NT2/D1 (cell line): ENCODE data around the gene P2RX3.

Source experiments
- DNase-seq: peaks from one replicate; pipeline ENCODE4 v3.0.0-alpha.2; 2011; ENCODE audit warnings: low read depth, low spot score
- H3K27me3 ChIP-seq: 2 replicates; pipeline ENCODE4 v1.6.0; 2011; ENCODE audit warnings: mild to moderate bottlenecking; ENCODE audit not compliant: insufficient read length, insufficient read depth
- H3K36me3 ChIP-seq: 2 replicates; pipeline ENCODE4 v1.6.1; 2011; ENCODE audit warnings: mild to moderate bottlenecking, low read length, mixed read lengths; ENCODE audit not compliant: insufficient read depth, insufficient read length
- H3K4me1 ChIP-seq: 2 replicates; pipeline ENCODE4 v1.5.1; 2011; ENCODE audit not compliant: insufficient read depth, insufficient read length
- H3K4me3 ChIP-seq: 2 replicates; pipeline ENCODE4 v1.5.1; 2011; ENCODE audit warnings: low read depth; ENCODE audit not compliant: insufficient read length
- H3K9ac ChIP-seq: 2 replicates; pipeline ENCODE4 v1.6.0; 2011; ENCODE audit warnings: low read depth; ENCODE audit not compliant: insufficient read length
- H3K9me3 ChIP-seq: 2 replicates; pipeline ENCODE4 v1.5.1; 2011; ENCODE audit warnings: mild to moderate bottlenecking, low read length; ENCODE audit not compliant: insufficient read depth
- SUZ12 ChIP-seq: IDR thresholded peaks from 2 replicates; pipeline ENCODE4 v1.6.1; 2011; ENCODE audit not compliant: insufficient read length, insufficient read depth; ENCODE audit errors: extremely low read depth
- YY1 ChIP-seq: IDR thresholded peaks from 2 replicates; pipeline ENCODE4 v1.6.1; 2011; ENCODE audit not compliant: insufficient read length, insufficient read depth
- ZNF274 ChIP-seq: IDR thresholded peaks from 2 replicates; pipeline ENCODE4 v1.6.1; 2011; ENCODE audit warnings: mild to moderate bottlenecking, low read depth, low read length

Gene P2RX3

DNA sequence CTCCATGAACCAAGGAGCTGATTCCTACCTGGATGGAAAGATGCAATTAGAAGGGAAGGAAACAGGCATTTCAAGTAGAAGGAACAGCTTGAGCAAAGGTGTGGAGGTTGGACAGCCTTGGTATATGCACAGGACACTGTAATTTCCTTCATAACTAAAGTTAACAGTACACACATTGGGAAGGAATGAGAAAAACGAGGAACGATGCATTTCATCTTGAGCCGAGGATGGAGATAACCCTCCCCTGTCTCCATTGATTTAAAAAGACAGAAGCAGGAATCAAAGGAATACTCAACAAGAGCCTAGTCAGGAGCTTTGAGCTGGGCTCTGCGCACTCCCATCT, 54.6 kb downstream of the P2RX3 start:
- DNase-seq = no peak
- TF ChIP-seq YY1 (no peak), SUZ12 (no peak), ZNF274 (no peak)
- peaks cover 20% of the 10 kb centered on the region for H3K27me3 ChIP-seq
- no peak overlapping the region for H3K4me3 ChIP-seq
- H3K4me1 ChIP-seq = peaks cover 3% of the 10 kb centered on the region
- no peaks in the 10 kb centered on the region for H3K36me3 ChIP-seq
- H3K9ac ChIP-seq = no peak overlapping the region
- no peaks in the 10 kb centered on the region for H3K9me3 ChIP-seq

DNA sequence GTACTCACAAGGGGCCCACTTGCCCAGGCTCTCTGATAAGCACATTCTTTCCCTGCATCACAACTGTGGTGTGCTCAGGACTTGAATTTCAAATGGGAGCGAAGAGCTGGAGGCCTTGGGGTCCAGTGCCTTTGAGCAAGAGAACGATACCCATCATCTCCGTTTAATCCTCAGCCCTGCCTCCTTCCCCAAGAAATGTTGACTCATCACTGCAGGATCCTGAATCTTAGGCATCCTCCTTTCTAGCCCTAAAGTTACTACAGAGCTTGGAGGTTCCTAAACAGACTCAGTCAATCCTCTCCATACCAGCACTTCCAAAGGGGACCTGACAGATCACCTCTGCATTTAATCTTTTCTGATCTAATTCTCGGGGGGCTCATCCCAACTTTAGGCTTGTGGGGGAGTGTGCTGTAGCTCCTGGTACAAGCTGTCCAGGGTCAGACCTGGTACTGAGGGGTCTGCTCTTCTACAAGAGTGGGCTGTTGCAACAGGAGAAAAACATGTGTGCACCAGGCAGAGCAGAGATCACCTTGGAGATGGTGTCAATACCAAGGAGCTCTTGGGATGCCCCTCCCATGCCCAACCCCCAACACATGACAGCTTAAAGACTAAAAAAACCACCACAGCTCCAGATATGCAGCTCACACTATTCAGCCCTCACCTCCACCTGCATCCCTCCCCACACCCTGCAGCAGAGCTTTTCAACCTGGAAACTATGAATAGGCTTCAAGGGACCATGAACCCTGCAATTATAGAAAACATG, 56.2 kb downstream of the P2RX3 start:
- H3K4me1 ChIP-seq = peaks cover 3% of the 10 kb centered on the region
- no peak for TF ChIP-seq SUZ12
- no peak for TF ChIP-seq YY1
- no peak for TF ChIP-seq ZNF274
- no peaks in the 10 kb centered on the region for H3K36me3 ChIP-seq
- H3K9ac ChIP-seq = no peak overlapping the region
- H3K9me3 ChIP-seq = no peaks in the 10 kb centered on the region
- H3K4me3 ChIP-seq = no peak overlapping the region
- H3K27me3 ChIP-seq = peaks cover 14% of the 10 kb centered on the region
- DNase-seq = no peak

DNA sequence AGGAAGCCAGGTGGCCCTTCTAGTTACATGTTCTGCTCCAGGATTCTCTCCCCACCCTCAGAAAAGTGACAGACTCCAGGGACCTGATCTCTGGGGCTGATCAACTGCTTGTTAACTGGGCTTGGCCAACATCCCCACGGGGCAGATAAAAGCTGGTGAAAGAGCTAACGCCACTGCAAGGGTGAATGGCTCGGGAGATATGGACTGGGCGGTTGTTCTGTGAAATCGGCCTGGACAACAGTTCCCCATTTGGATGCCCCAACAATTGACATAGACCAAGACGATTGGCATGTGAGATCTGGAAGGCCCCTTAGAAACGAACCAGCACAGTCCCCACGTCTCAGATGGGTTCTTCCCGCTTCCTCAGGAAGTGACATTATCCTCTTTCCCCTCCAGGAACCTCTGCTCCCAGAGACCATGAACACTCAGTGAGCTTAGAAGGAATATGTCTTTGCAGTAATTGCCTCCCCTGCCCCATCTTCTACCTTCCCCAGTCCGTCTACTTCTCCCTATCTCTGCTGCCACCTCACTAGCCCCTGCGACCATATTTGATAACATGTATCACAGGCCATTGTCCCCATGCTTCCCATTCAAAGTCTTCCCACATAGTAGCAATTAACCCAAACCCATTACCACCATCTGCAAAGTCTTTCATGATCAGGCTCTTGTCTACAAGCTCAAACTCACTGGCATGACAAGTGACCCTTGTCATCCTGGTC, 57.9 kb downstream of the P2RX3 start:
- Histone ChIP-seq H3K4me3 (no peak overlapping the region), H3K9ac (no peak overlapping the region), H3K4me1 (peaks cover 3% of the 10 kb centered on the region), H3K36me3 (no peaks in the 10 kb centered on the region), H3K9me3 (no peaks in the 10 kb centered on the region), H3K27me3 (peaks cover 7% of the 10 kb centered on the region)
- DNase-seq = no peak
- TF ChIP-seq SUZ12 (no peak), ZNF274 (no peak), YY1 (no peak)

DNA sequence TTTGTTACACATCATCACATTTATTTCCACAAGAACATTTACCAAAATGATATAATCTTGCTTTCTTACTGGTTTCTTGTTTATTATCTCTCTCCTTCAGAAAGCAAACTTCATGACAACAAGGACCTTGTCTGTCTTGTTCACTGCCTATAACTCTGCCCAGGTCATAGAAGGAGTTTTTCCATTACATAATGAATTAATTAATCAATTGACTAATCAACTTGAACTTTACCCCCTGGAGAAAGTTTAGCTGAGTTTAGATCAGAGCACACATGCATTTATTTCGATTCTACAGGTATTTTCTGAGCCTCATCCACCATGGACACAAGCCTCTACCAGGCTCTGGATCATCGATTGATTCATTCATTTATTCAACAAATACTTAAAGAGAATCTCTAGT, 58.6 kb downstream of the P2RX3 start:
- Histone ChIP-seq H3K4me3 (no peak overlapping the region), H3K4me1 (peaks cover 3% of the 10 kb centered on the region), H3K36me3 (no peaks in the 10 kb centered on the region), H3K9me3 (no peaks in the 10 kb centered on the region), H3K27me3 (peaks cover 7% of the 10 kb centered on the region), H3K9ac (no peak overlapping the region)
- TF ChIP-seq ZNF274 (no peak), SUZ12 (no peak), YY1 (no peak)
- no peak for DNase-seq

DNA sequence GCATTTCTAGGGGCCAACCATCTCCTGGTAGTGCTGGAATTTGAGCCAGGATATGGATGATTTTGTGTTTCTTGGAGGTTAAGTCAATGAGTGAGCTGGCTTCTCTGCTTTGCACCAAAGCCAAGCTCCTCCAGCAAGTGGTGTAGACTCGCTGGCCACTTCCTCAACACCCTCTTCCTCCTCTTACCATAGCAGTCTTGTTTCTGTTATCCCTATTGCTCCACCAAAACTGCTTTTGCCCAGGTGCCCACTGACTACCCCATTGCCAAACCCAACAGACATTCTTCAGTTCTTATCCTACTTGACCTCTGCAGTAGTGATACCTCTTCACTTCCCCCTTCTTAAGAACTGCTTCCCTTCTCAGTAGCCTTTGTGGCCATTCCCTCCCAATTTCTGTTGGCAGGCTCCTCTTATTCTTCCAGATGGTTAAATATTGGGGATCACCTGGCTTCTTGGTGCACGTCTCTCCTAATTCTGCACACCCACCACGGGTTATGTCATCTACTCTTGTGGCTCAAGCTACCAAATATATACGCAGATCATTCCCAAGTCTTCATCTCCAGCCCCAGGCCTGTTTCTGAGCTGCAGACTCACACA, 59.3 kb downstream of the P2RX3 start:
- Histone ChIP-seq H3K4me1 (peaks cover 3% of the 10 kb centered on the region), H3K4me3 (no peak overlapping the region), H3K27me3 (peaks cover 7% of the 10 kb centered on the region), H3K36me3 (no peaks in the 10 kb centered on the region), H3K9ac (no peak overlapping the region), H3K9me3 (no peaks in the 10 kb centered on the region)
- no peak for DNase-seq
- TF ChIP-seq YY1 (no peak), ZNF274 (no peak), SUZ12 (no peak)

DNA sequence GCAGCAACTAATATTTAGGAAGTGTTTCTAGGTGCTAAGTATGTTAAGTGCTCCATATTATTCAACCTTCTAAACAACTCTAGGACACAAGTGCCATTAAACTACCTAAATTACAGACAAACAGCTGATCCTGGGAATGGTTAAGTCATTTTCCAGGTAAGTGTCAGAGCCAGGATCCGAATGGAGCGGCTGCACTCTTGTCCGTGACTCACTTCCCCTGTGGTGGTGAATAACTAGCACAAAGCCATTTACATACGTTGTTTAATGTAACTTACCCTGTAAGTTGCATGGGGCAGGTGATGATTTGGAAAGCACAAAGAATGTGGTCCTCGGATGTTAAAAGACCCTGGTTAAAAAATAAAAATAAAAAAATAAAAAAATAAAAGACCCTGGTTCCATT, 61.1 kb downstream of the P2RX3 start:
- Histone ChIP-seq H3K4me3 (no peak overlapping the region), H3K4me1 (peaks cover 3% of the 10 kb centered on the region), H3K9ac (no peak overlapping the region), H3K36me3 (no peaks in the 10 kb centered on the region), H3K9me3 (no peaks in the 10 kb centered on the region), H3K27me3 (peaks cover 7% of the 10 kb centered on the region)
- no peak for DNase-seq
- TF ChIP-seq YY1 (no peak), ZNF274 (no peak), SUZ12 (no peak)

DNA sequence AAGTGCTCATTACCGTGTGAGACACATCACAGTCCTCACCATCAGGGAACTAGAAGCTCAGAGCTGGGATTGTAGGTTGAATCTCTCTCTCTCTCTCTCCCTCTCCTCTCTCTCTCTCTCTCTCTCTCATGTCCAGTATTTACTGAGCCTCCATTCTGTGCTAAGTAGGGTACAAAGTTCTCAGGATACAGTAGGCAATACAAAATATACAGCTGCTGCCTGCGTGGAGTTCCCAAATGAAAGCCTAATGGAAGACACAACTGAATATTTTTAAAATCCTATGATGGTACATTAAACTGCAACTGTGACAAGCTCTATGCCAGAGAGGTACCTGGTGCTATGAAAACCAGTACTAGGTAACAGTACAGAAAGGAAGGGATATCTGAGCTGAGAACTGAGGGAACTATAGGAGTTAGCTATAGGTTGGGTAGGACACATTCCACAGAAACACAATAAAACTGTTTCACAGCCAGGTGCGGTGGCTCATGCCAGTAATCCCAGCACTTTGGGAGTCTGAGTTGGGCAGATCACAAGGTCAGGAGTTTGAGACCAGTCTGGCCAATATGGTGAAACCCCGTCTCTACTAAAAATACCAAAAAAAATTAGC, 61.9 kb downstream of the P2RX3 start:
- DNase-seq = no peak
- H3K9ac ChIP-seq = no peak overlapping the region
- H3K4me1 ChIP-seq = no peaks in the 10 kb centered on the region
- H3K9me3 ChIP-seq = no peaks in the 10 kb centered on the region
- TF ChIP-seq ZNF274 (no peak), SUZ12 (no peak), YY1 (no peak)
- no peaks in the 10 kb centered on the region for H3K36me3 ChIP-seq
- H3K27me3 ChIP-seq = peaks cover 7% of the 10 kb centered on the region
- no peak overlapping the region for H3K4me3 ChIP-seq
